ENCODE data around the gene PBX4. TPM values are rescaled to one million over a fixed set of nuclear protein-coding genes. Genes with fewer than 3 reads are reported as not detected.

Gene PBX4
- total RNA-seq, 1 experiment from 2014 or later = 1.9 TPM

DNA sequence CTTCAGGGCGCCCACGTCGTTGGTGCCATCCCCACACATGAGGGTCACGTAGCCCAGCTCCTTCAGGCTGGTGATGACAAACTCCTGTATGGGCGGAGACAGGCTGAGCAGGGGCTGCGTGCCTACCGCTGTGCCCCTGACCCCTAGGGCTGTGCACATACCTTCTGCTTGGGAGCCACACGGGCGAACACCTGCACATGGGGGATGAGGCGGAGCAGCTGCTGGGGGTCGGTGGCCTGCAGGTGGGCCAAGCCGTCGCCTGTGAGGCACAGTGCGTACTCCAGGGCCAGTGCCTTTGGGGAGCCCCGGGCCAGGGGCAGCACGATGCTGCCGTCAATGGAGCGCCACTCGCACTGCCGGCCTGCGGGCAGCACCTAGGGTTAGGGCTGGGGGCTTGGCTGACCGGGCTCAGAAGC lies 31.1 kb upstream of the PBX4 start:
- DNase-seq (ENCODE audit: low read depth) = no peak

DNA sequence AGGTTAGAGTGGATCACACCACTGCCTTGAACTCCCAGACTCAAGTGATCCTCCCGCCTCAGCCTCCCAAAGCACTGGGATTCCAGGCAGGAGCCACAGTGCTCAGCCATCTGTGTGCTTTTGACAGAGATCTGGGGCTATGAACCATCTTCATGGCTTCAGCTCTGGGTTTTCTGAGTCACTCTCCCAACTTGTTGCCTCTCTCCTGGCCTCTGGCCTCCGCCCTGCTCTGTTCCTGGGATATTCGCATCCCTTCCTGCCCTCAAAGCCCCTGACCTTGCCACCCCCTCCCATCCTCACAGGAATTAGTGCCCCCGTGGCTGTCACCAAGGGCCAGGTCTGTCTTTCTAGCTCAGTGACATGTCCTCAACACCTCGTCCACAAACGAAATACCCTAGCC lies 30.7 kb upstream of the PBX4 start:
- no peak for DNase-seq (ENCODE audit: low read depth)

GRCh38 chr19:19647037-19647835 lies 28.7 kb upstream of the PBX4 start:
- DNase-seq (ENCODE audit: low read depth) = no peak

DNA sequence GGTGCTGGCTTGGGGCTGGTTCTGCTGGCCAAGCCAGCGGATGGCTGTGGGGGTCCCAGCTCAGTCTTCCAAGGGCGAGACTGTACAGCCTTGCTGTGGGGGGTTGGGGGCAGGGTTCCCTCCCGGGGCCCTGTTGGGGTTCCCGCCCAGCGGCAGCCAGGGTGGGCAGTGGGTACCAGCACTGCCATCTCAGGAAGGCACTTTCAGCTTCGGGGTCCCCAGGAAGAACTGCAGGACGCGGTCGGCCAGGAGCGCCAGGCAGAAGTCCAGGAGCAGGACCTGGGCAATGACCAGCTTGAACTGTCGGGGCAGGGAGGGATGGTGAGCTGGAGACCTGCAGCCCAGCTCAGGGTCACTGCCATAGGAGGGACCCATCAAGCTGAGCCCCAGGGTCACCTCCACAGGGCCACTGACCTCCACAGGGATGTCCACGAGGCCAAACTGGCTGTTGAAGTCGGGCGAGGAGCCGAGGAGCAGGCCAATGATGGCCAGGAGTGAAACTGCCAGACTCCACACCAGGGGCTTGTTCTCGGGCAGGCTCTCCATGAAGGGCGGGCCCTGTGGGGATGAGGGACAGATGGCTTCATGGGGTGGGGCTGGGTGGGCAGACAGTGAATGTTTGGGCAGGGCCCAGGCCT lies 26.9 kb upstream of the PBX4 start:
- DNase-seq (ENCODE audit: low read depth) = no peak

DNA sequence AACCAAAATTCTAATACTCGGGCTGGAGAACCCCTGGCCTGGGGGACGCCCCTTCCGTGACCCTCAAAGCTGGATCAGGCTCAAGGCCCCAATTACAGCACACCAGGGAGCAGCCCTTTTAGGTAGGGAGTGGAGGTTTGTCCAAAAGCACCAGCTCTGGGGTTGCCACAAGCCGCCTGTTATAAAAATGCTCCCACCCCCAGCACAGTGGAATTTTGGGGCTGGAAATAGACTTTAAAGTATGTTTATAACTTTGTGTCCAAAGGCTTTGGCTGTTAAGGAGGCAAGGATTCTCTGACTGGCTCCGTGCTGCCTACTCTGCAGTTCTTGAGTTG lies 25.5 kb upstream of the PBX4 start:
- DNase-seq (ENCODE audit: low read depth) = no peak

GRCh38 chr19:19643158-19644053 lies 24.9 kb upstream of the PBX4 start, which contains the start of gene GMIP:
Gene GMIP, minus strand, starts transcription at chr19:19643657. Its CDS starts 128 bp downstream, at chr19:19643529.
- peak; percentile 78 for DNase-seq (ENCODE audit: low read depth)

GRCh38 chr19:19642506-19643157 lies 24.1 kb upstream of the PBX4 start:
- peak; percentile 24 for DNase-seq (ENCODE audit: low read depth)

DNA sequence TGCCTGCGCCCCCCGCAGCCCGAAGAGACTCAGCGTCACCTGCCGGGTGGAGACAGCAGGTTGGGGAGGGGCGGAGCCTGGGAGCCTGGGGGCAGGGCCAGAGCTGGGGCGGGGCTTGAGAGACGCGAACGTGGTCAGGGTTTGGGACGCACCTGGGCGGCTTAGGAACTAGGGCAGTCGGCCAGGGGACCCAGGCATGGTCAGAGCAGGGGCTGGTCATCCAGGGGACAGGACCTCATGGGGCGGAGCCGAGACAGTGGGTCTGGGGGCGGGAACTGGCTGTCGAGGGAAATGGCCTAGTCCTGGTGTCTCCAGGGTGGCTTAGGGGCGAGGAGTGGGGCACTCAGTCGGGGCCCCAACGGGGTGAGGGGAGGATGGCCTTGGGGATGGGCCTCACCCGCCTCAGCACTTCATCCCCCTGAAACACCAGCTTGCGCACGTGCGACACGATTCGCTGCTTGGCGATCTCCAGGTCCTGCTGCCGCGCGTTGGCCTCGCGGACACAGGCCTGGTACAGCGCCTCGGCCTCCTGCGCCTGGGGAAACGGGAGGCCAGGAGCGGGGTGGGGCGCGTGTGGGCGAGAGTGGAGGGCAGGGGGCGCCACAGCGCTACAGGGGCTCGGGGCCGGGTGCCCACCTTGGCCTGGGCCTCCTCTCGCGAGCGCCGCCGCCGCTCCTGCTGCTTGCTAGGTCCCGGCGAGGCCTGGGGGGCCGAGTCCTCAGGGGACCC lies 19.2 kb upstream of the PBX4 start:
- DNase-seq (ENCODE audit: low read depth) = no peak

GRCh38 chr19:19637186-19637522 lies 18.7 kb upstream of the PBX4 start:
- no peak for DNase-seq (ENCODE audit: low read depth)

- no peak for DNase-seq (ENCODE audit: low read depth)
Observed at GRCh38 chr19:19636573-19637185, 18.2 kb upstream of the PBX4 start.

DNA sequence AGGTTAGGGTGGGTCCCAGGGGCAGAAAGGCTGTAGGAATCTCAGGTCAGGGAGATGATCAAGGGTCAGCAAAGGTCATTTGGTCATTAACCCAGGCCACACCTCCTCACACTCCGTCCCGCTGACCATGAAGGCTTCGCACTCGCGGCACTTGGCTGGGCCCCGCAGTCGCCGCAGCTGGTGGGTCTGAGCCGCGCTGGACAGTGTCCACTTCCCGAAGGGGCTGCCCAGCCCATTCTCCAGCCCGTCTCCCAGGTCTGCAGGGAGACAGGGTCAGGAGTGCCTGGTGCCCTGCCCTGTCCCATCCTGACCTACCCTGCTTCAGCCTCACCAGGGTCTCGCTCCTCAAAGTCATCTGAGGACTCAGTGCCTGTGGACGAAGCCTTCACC lies 16.8 kb upstream of the PBX4 start:
- DNase-seq (ENCODE audit: low read depth) = no peak

DNA sequence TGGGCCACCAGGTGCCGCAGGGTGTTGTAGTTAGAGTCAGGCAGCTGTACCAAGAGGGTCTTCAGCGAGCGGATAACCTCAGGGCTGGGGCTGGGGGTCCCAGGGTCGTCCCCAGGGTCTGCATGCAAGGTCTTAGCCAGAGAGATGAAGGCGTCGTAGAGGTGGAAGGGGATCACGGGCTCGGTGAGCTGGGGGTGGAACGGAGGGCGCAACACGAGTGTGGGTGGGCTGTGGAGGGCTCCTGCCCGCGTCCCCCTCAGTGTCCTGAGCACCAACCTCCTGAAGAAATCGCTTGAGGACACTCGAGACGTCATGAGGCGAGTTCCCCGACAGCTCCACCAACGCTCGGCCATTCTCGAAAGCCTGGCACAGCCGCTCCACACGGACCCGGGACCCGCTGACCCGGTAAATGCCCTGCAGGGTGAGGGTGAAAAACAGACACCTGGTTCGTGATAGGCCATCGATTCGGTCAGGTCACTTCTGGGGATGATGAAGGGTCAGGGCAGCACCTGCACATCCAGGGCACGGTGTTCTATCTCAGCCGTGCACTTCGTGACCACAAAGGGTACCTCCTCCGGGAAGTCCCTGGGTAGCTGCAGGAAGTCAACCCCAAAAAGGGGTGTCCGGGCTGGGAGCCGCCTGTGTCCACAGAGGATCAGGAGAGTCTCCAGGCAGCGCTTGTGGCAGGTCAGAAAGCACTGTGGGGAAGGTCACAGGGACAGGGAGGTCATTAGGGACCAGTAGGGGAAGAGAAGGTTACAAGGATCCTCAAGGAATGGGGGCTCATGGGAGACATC lies 16.2 kb upstream of the PBX4 start:
- no peak for DNase-seq (ENCODE audit: low read depth)

GRCh38 chr19:19633711-19634515 lies 15.4 kb upstream of the PBX4 start:
- DNase-seq (ENCODE audit: low read depth) = no peak

GRCh38 chr19:19632661-19633060 lies 14.2 kb upstream of the PBX4 start:
- DNase-seq (ENCODE audit: low read depth) = no peak

- DNase-seq (ENCODE audit: low read depth) = no peak
Observed at GRCh38 chr19:19631346-19631745, 12.9 kb upstream of the PBX4 start.

- DNase-seq (ENCODE audit: low read depth) = no peak
Observed at GRCh38 chr19:19630426-19630825, 11.9 kb upstream of the PBX4 start.

GRCh38 chr19:19630062-19630414 lies 11.6 kb upstream of the PBX4 start:
- DNase-seq (ENCODE audit: low read depth) = no peak

DNA sequence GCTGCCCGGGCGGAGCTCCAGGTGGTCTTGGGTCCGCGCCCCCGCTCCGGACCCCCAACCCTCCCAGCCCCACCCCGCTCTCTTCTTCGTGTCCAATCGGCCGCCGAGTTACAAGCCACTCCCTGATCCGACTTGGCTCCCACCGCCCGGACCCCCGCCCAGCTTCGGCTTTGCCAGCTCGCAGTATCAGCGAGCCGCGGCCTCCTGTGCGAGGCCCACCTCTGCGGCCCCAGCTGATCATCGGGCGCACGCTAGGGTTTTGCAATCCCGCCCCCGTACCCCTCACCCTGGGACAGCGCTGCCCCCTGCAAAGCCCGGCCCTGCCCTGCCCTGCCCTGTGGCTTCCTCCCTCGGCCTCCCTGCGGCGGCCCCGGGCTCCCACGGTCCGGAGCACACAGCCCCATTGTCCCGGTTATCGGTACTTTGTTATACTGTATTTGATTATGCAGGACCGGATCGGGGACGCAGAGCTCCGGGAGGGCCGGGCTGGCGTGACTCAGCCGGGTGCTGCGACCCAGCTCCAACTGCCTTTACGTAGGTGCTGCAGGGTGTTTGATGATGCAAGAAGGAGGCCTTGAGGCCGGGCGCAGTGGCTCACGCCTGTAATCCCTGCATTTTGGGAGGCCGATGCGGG lies 10.1 kb upstream of the PBX4 start:
- peak; percentile 48 for DNase-seq (ENCODE audit: low read depth)
